K562 (cell line): ENCODE measurements around the gene TADA1.

ENCODE experiments used
- ATF7 ChIP-seq: fragments of 450-650 bp; IDR thresholded peaks from 2 replicates; pipeline ENCODE4 v1.7.1; 2014; ENCODE audit warnings: mild to moderate bottlenecking, moderate library complexity
- CSDE1 ChIP-seq, 2 experiments: fragments of 450-650 bp; IDR thresholded peaks; 2 replicates each; pipeline ENCODE4 v1.6.1; 2016; ENCODE audit warnings: mild to moderate bottlenecking in 1 of 2
- FOXA1 ChIP-seq: fragments of 450-650 bp; IDR thresholded peaks from 2 replicates; pipeline ENCODE4 v1.6.1; 2016; ENCODE audit warnings: mild to moderate bottlenecking, borderline replicate concordance
- GABPA ChIP-seq: fragments of 200-800 bp; sonication (Bioruptor generic); conservative IDR thresholded peaks from 2 replicates; pipeline ENCODE4 v1.6.1; 2016; ENCODE audit warnings: low read depth, missing genetic modification characterization, missing compliant biosample characterization
- JUND ChIP-seq, 2 experiments: IDR thresholded peaks; 2 replicates in 1 of 2; 3 replicates in 1 of 2; pipeline ENCODE4 v1.6.1; 2011; ENCODE audit warnings: borderline replicate concordance in 2 of 2, low read depth in 2 of 2, low read length in 2 of 2, improper control_type of control experiment in 1 of 2, missing biosample characterization in 1 of 2, missing genetic modification characterization in 1 of 2, missing genetic modification reagents in 1 of 2
- MYC ChIP-seq, 2 experiments: fragments of 250-450 bp in 1 of 2; sonication (Bioruptor Pico) in 1 of 2; IDR thresholded peaks; 2 replicates each; pipeline versions ENCODE4 v1.5.1 to v1.6.1; 2012 to 2021; ENCODE audit warnings: low read depth in 2 of 2, borderline replicate concordance in 1 of 2, improper control_type of control experiment in 1 of 2, low read length in 1 of 2, mild to moderate bottlenecking in 1 of 2, moderate library complexity in 1 of 2
- NRF1 ChIP-seq, 2 experiments: fragments of 450-650 bp; IDR thresholded peaks in 1 of 2; conservative IDR thresholded peaks in 1 of 2; 2 replicates each; pipeline ENCODE4 v1.6.1; 2014; ENCODE audit warnings: mild to moderate bottlenecking in 2 of 2
- SPI1 ChIP-seq: IDR thresholded peaks from 2 replicates; pipeline ENCODE4 v1.6.1; 2011; ENCODE audit warnings: low read depth, low read length, control low read depth, borderline replicate concordance
- SREBF1 ChIP-seq: fragments of 150-350 bp; IDR thresholded peaks from 2 replicates; pipeline ENCODE4 v1.6.1; 2014; ENCODE audit warnings: antibody characterized with exemption, low read depth, low read length, borderline replicate concordance
- ZBTB26 ChIP-seq: fragments of 450-650 bp; formaldehyde crosslinking; IDR thresholded peaks from 2 replicates; pipeline ENCODE4 v1.4.0; 2022; ENCODE audit warnings: missing genetic modification characterization
- ZNF263 ChIP-seq: sonication (generic); formaldehyde crosslinking; IDR thresholded peaks from 2 replicates; pipeline ENCODE4 v1.8.0; 2022; ENCODE audit warnings: mild to moderate bottlenecking, missing genetic modification reagents, borderline replicate concordance
- ZNF316 ChIP-seq: fragments of 450-650 bp; IDR thresholded peaks from 2 replicates; pipeline ENCODE4 v1.6.1; 2016
- TF ChIP-seq, protein P1 (sequence below), 3 experiments: IDR thresholded peaks in 2 of 3; conservative IDR thresholded peaks in 1 of 3; 2 replicates each; pipeline ENCODE4 v1.5.1; 2011 to 2012; ENCODE audit warnings: low read length in 3 of 3, mild to moderate bottlenecking in 3 of 3, control low read depth in 2 of 3, improper control_type of control experiment in 1 of 3, inconsistent platforms in 1 of 3, low read depth in 1 of 3, mixed read lengths in 1 of 3, moderate library complexity in 1 of 3; ENCODE audit not compliant: insufficient read depth in 2 of 3

DNA sequence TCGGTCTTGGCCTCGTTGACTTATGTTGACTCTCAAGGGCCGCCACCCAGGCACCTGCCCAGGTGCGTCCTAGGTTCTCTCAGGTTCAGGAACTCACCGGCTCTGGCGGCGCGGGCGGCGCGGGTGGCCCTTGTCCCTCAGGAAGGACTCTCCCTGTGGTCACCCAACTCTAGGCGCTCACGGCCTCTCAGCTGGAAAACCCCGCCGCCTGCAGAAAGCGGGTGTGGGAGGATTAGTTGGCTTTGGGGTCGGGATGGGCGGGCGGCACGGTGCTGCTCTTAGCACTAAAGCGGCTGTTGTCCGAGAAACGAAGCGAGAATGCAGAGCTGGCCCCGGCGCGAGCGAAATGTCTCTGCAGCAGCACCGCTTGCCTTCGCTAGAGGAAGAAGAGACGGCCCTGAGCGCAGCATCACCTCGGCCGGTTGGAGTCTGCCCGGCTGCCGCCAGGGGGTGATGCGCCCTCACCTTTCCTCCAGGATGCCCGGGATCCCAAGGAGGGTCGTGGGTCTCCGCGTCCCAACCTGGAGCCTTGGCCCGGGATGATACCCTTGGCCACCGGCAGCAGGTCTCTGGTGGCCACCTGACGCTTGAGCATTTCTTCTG, 8.1 kb upstream of the TADA1 start:
- TF ChIP-seq JUND (IDR thresholded peaks at IDR 0.05; ENCODE audit: borderline replicate concordance, low read depth, low read length) (no peak), JUND (tag; IDR thresholded peaks at IDR 0.05; ENCODE audit: borderline replicate concordance, low read depth, low read length) (no peak), GABPA (tag) (no peak), ZNF316 (no peak), MYC (IDR thresholded peaks at IDR 0.05; ENCODE audit: low read depth, low read length) (no peak), MYC (CRISPR knock-in tag; IDR thresholded peaks at IDR 0.05; ENCODE audit: borderline replicate concordance, low read depth) (no peak), ATF7 (no peak), SPI1 (no peak), CSDE1 (IDR thresholded peaks at IDR 0.05) (no peak), SREBF1 (no peak), ZNF263 (CRISPR knock-in tag) (no peak), ZBTB26 (CRISPR knock-in tag) (no peak), NRF1 (conservative IDR thresholded peaks at IDR 0.05 in 1 of 2, IDR thresholded peaks at IDR 0.05 in 1 of 2) (no peak), FOXA1 (no peak)
- TF ChIP-seq, protein P1, sequence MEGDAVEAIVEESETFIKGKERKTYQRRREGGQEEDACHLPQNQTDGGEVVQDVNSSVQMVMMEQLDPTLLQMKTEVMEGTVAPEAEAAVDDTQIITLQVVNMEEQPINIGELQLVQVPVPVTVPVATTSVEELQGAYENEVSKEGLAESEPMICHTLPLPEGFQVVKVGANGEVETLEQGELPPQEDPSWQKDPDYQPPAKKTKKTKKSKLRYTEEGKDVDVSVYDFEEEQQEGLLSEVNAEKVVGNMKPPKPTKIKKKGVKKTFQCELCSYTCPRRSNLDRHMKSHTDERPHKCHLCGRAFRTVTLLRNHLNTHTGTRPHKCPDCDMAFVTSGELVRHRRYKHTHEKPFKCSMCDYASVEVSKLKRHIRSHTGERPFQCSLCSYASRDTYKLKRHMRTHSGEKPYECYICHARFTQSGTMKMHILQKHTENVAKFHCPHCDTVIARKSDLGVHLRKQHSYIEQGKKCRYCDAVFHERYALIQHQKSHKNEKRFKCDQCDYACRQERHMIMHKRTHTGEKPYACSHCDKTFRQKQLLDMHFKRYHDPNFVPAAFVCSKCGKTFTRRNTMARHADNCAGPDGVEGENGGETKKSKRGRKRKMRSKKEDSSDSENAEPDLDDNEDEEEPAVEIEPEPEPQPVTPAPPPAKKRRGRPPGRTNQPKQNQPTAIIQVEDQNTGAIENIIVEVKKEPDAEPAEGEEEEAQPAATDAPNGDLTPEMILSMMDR (IDR thresholded peaks at IDR 0.05 in 2 of 3, conservative IDR thresholded peaks at IDR 0.05 in 1 of 3; ENCODE audit: insufficient read depth in 2 of 3, low read depth in 1 of 3, low read length in 3 of 3) = peak; percentile 70 to 83 (median 73)
